SK-N-SH treated with all-trans-retinoic acid at 6 μM for 48 hours (cell line): ENCODE results near the gene TRIP6.

Experiments used
- ATAC-seq: fragments of 200-7000 bp; cut with Tn5 transposase; 3 replicates; pipeline ENCODE4 v1.9.1; 2020; ENCODE audit warnings: mild to moderate bottlenecking, moderate library complexity
- ARNTL ChIP-seq: fragments of 450-650 bp; formaldehyde crosslinking; IDR thresholded peaks from 2 replicates; pipeline ENCODE4 v1.5.0; 2020; ENCODE audit warnings: low read depth, mild to moderate bottlenecking, moderate library complexity, borderline replicate concordance
- BACH2 ChIP-seq: fragments of 250-450 bp; sonication (Bioruptor Pico); IDR thresholded peaks from 2 replicates; pipeline ENCODE4 v1.9.0; 2021; ENCODE audit warnings: mild to moderate bottlenecking, borderline replicate concordance
- CSDC2 ChIP-seq: fragments of 250-450 bp; sonication (Bioruptor Pico); IDR thresholded peaks from 2 replicates; pipeline ENCODE4 v1.5.0; 2020; ENCODE audit warnings: mild to moderate bottlenecking, moderate library complexity
- ESRRG ChIP-seq: fragments of 250-450 bp; sonication (Bioruptor Pico); IDR thresholded peaks from 2 replicates; pipeline ENCODE4 v1.6.1; 2021; ENCODE audit warnings: mild to moderate bottlenecking
- ISL1 ChIP-seq: fragments of 250-450 bp; sonication (Bioruptor Pico); IDR thresholded peaks from 2 replicates; pipeline ENCODE4 v2.1.2; 2022; ENCODE audit warnings: mild to moderate bottlenecking, moderate library complexity
- OSR1 ChIP-seq: fragments of 250-450 bp; sonication (Bioruptor Pico); IDR thresholded peaks from 2 replicates; pipeline ENCODE4 v1.8.0; 2022; ENCODE audit warnings: moderate library complexity, mild to moderate bottlenecking, inconsistent platforms
- SNAI2 ChIP-seq: fragments of 250-450 bp; sonication (Bioruptor Pico); IDR thresholded peaks from 2 replicates; pipeline ENCODE4 v1.5.0; 2020; ENCODE audit warnings: mild to moderate bottlenecking, moderate library complexity
- TCF4 ChIP-seq: fragments of 250-450 bp; sonication (Bioruptor Pico); IDR thresholded peaks from 2 replicates; pipeline ENCODE4 v1.8.0; 2021; ENCODE audit warnings: mild to moderate bottlenecking, moderate library complexity, borderline replicate concordance
- ZFP30 ChIP-seq: fragments of 450-650 bp; formaldehyde crosslinking; IDR thresholded peaks from 2 replicates; pipeline ENCODE4 v1.5.0; 2022; ENCODE audit warnings: mild to moderate bottlenecking, moderate library complexity
- ZNF565 ChIP-seq: fragments of 450-650 bp; formaldehyde crosslinking; conservative IDR thresholded peaks from 2 replicates; pipeline ENCODE4 v1.5.0; 2020; ENCODE audit warnings: low read depth, mild to moderate bottlenecking, moderate library complexity
- TF ChIP-seq, protein P1 (sequence below): fragments of 250-450 bp; sonication (Bioruptor Pico); IDR thresholded peaks from 2 replicates; pipeline ENCODE4 v1.5.1; 2021; ENCODE audit warnings: mild to moderate bottlenecking, moderate library complexity
- TF ChIP-seq, protein P2 (sequence below): fragments of 250-450 bp; sonication (Bioruptor Pico); IDR thresholded peaks from 2 replicates; pipeline ENCODE4 v1.8.0; 2021; ENCODE audit warnings: low read depth, mild to moderate bottlenecking, moderate library complexity, borderline replicate concordance
- TF ChIP-seq, protein P3 (sequence below): fragments of 250-450 bp; sonication (Bioruptor Pico); IDR thresholded peaks from 2 replicates; pipeline ENCODE4 v1.5.1; 2020; ENCODE audit warnings: low read depth, mild to moderate bottlenecking, moderate library complexity
- TF ChIP-seq, protein P4 (sequence below): fragments of 250-450 bp; sonication (Bioruptor Pico); IDR thresholded peaks from 2 replicates; pipeline ENCODE4 v1.5.0; 2020; ENCODE audit warnings: mild to moderate bottlenecking, moderate library complexity

Gene TRIP6

DNA sequence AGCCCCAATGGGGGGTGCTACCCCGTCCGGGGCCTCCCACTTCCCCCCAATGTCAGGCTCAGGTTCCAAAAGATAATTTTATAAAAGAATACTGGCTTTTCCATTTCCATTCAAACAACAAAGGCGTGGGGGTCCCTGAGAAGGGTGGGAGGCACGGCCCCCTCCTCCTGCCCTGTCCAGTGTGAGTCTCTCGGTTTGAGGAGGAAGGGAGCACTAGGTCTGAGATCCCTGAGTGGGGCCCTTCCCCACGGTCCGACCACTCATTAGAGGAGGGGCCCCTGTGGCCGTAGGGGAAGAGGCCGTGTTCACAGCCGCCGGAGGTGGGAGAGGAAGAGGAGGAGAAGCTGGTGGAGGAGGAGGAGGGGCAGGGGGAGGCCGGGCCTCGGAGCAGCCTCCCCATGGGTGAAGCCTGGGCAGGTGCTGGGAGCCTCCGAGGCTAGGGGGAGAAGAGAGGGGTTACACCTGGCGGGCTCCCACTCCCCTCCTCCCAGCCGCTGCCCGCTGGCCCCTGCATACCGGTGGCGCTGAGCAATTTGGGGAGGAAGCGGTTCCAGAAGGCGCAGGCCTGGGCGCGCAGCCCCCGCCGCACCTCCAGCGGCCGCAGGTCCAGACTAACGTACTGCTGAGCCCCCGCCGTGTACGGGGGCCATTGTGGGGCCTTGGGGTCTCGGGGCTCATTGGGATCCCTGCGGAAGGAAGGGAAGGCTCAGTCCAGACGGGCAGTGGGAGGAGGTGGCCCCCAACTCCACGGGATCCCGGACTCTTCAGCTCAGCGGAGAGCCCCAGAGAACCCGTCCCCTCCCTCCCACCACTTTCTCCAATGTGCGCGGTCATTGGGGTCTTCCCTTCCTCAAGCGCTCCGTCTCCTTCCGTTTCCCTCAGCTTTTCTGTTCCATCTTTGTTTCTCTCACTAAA is 23.7 kb downstream of the TRIP6 start:
- TF ChIP-seq, protein P1, sequence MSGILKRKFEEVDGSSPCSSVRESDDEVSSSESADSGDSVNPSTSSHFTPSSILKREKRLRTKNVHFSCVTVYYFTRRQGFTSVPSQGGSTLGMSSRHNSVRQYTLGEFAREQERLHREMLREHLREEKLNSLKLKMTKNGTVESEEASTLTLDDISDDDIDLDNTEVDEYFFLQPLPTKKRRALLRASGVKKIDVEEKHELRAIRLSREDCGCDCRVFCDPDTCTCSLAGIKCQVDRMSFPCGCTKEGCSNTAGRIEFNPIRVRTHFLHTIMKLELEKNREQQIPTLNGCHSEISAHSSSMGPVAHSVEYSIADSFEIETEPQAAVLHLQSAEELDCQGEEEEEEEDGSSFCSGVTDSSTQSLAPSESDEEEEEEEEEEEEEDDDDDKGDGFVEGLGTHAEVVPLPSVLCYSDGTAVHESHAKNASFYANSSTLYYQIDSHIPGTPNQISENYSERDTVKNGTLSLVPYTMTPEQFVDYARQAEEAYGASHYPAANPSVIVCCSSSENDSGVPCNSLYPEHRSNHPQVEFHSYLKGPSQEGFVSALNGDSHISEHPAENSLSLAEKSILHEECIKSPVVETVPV: no peak
- TF ChIP-seq ISL1 (CRISPR knock-in tag) (no peak), ARNTL (CRISPR knock-in tag) (no peak), SNAI2 (no peak), TCF4 (no peak), ZFP30 (CRISPR knock-in tag) (no peak), OSR1 (CRISPR knock-in tag) (no peak), CSDC2 (no peak), ESRRG (CRISPR knock-in tag) (no peak), ZNF565 (CRISPR knock-in tag) (no peak), BACH2 (CRISPR knock-in tag) (no peak)
- TF ChIP-seq, protein P2, sequence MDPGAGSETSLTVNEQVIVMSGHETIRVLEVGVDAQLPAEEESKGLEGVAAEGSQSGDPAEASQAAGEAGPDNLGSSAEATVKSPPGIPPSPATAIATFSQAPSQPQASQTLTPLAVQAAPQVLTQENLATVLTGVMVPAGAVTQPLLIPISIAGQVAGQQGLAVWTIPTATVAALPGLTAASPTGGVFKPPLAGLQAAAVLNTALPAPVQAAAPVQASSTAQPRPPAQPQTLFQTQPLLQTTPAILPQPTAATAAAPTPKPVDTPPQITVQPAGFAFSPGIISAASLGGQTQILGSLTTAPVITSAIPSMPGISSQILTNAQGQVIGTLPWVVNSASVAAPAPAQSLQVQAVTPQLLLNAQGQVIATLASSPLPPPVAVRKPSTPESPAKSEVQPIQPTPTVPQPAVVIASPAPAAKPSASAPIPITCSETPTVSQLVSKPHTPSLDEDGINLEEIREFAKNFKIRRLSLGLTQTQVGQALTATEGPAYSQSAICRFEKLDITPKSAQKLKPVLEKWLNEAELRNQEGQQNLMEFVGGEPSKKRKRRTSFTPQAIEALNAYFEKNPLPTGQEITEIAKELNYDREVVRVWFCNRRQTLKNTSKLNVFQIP (CRISPR knock-in tag): no peak
- TF ChIP-seq, protein P3, sequence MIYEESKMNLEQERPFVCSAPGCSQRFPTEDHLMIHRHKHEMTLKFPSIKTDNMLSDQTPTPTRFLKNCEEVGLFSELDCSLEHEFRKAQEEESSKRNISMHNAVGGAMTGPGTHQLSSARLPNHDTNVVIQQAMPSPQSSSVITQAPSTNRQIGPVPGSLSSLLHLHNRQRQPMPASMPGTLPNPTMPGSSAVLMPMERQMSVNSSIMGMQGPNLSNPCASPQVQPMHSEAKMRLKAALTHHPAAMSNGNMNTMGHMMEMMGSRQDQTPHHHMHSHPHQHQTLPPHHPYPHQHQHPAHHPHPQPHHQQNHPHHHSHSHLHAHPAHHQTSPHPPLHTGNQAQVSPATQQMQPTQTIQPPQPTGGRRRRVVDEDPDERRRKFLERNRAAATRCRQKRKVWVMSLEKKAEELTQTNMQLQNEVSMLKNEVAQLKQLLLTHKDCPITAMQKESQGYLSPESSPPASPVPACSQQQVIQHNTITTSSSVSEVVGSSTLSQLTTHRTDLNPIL (CRISPR knock-in tag): no peak
- ATAC-seq: no peak

DNA sequence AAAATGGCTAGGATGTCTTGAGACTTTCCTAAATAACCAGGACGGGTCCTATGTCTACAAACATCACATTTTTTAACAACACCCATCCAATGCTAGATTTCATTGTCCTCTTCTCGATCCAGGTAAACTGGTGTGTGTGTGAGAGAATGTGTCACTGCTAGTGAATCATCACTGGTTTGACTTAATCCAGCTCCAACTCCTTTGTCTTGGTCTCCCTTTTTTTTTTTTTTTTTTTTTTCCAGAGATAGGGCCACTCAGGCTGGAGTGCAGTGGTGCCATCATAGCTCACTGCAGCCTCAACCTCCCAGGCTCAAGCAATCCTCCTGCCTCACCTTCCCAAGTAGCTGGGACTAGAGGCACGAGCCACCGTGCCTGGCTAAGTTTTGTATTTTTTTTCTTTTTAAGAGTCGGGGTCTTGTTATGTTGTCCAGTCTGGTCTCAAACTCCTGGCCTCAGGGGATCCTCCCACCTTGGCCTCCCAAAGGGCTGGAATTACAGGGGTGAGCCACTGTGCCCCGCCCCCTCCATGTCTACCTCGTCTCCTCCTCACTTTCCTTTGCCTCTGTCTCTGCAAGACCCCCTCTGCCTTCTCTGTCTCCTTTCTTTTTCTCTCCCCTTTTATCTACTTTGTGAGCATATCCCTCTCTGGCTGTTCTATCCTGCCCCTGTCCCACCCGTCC is 24.5 kb downstream of the TRIP6 start:
- no peak for ATAC-seq
- TF ChIP-seq, protein P4, sequence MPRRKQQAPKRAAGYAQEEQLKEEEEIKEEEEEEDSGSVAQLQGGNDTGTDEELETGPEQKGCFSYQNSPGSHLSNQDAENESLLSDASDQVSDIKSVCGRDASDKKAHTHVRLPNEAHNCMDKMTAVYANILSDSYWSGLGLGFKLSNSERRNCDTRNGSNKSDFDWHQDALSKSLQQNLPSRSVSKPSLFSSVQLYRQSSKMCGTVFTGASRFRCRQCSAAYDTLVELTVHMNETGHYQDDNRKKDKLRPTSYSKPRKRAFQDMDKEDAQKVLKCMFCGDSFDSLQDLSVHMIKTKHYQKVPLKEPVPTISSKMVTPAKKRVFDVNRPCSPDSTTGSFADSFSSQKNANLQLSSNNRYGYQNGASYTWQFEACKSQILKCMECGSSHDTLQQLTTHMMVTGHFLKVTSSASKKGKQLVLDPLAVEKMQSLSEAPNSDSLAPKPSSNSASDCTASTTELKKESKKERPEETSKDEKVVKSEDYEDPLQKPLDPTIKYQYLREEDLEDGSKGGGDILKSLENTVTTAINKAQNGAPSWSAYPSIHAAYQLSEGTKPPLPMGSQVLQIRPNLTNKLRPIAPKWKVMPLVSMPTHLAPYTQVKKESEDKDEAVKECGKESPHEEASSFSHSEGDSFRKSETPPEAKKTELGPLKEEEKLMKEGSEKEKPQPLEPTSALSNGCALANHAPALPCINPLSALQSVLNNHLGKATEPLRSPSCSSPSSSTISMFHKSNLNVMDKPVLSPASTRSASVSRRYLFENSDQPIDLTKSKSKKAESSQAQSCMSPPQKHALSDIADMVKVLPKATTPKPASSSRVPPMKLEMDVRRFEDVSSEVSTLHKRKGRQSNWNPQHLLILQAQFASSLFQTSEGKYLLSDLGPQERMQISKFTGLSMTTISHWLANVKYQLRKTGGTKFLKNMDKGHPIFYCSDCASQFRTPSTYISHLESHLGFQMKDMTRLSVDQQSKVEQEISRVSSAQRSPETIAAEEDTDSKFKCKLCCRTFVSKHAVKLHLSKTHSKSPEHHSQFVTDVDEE (CRISPR knock-in tag): no peak
- TF ChIP-seq, protein P2 (CRISPR knock-in tag): no peak
- TF ChIP-seq BACH2 (CRISPR knock-in tag): no peak
- TF ChIP-seq ZFP30 (CRISPR knock-in tag): no peak
- no peak for TF ChIP-seq ARNTL (CRISPR knock-in tag)
- TF ChIP-seq, protein P1: no peak
- no peak for TF ChIP-seq ESRRG (CRISPR knock-in tag)
